Activated T-helper 1 cell treated with anti-CD3 and anti-CD28 coated beads, Interleukin-12 subunit alpha, Interleukin-12 subunit beta, Interleukin-2, Interleukin-4 antibody, amounts not matched to agents 30 ng/mL and 10 ng/mL and 1 ng/mL, durations not matched to agents 14 hours and 24 hours and 36 hours (primary cell): ENCODE data around the gene CD48. TPM values are rescaled to one million over a fixed set of nuclear protein-coding genes. Genes with fewer than 3 reads are reported as not detected.

Source experiments
- DNase-seq: peaks from one replicate; pipeline ENCODE4 v3.0.0; 2021; ENCODE audit warnings: low spot score
- H3K27ac Mint-ChIP-seq: one replicate; pipeline ENCODE4 v1.8.0; 2021; ENCODE audit warnings: mild to moderate bottlenecking, mixed read lengths
- H3K27me3 Mint-ChIP-seq: one replicate; pipeline ENCODE4 v1.8.0; 2022; ENCODE audit warnings: mild to moderate bottlenecking, moderate library complexity, mixed read lengths; ENCODE audit not compliant: insufficient read depth
- H3K36me3 Mint-ChIP-seq: one replicate; pipeline ENCODE4 v1.8.0; 2021; ENCODE audit warnings: low read depth, mixed read lengths
- H3K4me1 Mint-ChIP-seq: one replicate; pipeline ENCODE4 v1.8.0; 2021; ENCODE audit warnings: low read depth, mixed read lengths
- H3K4me3 Mint-ChIP-seq: one replicate; pipeline ENCODE4 v1.8.0; 2021; ENCODE audit warnings: mild to moderate bottlenecking, moderate library complexity, mixed read lengths
- H3K9me3 Mint-ChIP-seq: one replicate; pipeline ENCODE4 v1.8.0; 2021; ENCODE audit warnings: mixed read lengths
- intact Hi-C: fragments of 100-400 bp; cut with micrococcal nuclease; formaldehyde crosslinking; loops from one replicate; pipeline ENCODE4 v1.15.1; 2024
- total RNA-seq: library from RNA; stranded (reverse); gene quantifications from 2 replicates; pipeline ENCODE4 v1.2.3, GENCODE V29; 2022

CD48 gene
- 219 and 222 TPM in 2 replicates for total RNA-seq

- intact Hi-C loops, result loop anchor here (1.0 kb wide), 5 partner anchors 8 to 70 kb away; no protein-coding TSS in a partner anchor
- H3K27me3 Mint-ChIP-seq, result no peaks in the 10 kb centered on the region
- no peak within 1 kb of the TSS for H3K4me3 Mint-ChIP-seq
- H3K9me3 Mint-ChIP-seq, result no peaks in the 10 kb centered on the region
- H3K4me1 Mint-ChIP-seq, result peaks cover 26% of the 10 kb centered on the region
- H3K27ac Mint-ChIP-seq, result no peak within 1 kb of the TSS
- peak; percentile 41 for DNase-seq
- peaks cover 2% of the 10 kb centered on the region for H3K36me3 Mint-ChIP-seq
Measured at GRCh38 chr1:160711602-160712311, at the start of gene CD48. Gene CD48 (minus strand): TSS chr1:160711822. CDS start chr1:160711763, 59 bp downstream.

GRCh38 chr1:160761046-160761445 lies 49.4 kb upstream of the CD48 start:
- no peaks in the 10 kb centered on the region for H3K27me3 Mint-ChIP-seq
- H3K27ac Mint-ChIP-seq, result no peak overlapping the region
- H3K4me3 Mint-ChIP-seq, result no peak overlapping the region
- intact Hi-C loops, result no loop called here
- peaks cover 28% of the 10 kb centered on the region for H3K9me3 Mint-ChIP-seq
- peaks cover 25% of the 10 kb centered on the region for H3K4me1 Mint-ChIP-seq
- DNase-seq, result no peak
- H3K36me3 Mint-ChIP-seq, result peaks cover 9% of the 10 kb centered on the region

- Mint-ChIP-seq H3K27ac (no peak overlapping the region), H3K9me3 (peaks cover 28% of the 10 kb centered on the region), H3K36me3 (peaks cover 9% of the 10 kb centered on the region), H3K4me3 (no peak overlapping the region), H3K27me3 (no peaks in the 10 kb centered on the region), H3K4me1 (peaks cover 32% of the 10 kb centered on the region)
- intact Hi-C loops, result no loop called here
- no peak for DNase-seq
Measured at GRCh38 chr1:160759740-160760139, 48.1 kb upstream of the CD48 start.

- DNase-seq, result no peak
- Mint-ChIP-seq H3K27ac (no peak overlapping the region), H3K4me3 (no peak overlapping the region), H3K4me1 (peaks cover 41% of the 10 kb centered on the region), H3K36me3 (peaks cover 17% of the 10 kb centered on the region), H3K27me3 (no peaks in the 10 kb centered on the region), H3K9me3 (peaks cover 28% of the 10 kb centered on the region)
- intact Hi-C loops, result no loop called here
Measured at GRCh38 chr1:160758521-160758920, 46.9 kb upstream of the CD48 start.

GRCh38 chr1:160756849-160757201 lies 45.2 kb upstream of the CD48 start:
- peak overlapping the region; percentile 75 for H3K27ac Mint-ChIP-seq
- peak overlapping the region; percentile 21 for H3K4me3 Mint-ChIP-seq
- H3K9me3 Mint-ChIP-seq, result peaks cover 26% of the 10 kb centered on the region
- DNase-seq, result no peak
- peaks cover 31% of the 10 kb centered on the region for H3K36me3 Mint-ChIP-seq
- H3K4me1 Mint-ChIP-seq, result peaks cover 58% of the 10 kb centered on the region
- H3K27me3 Mint-ChIP-seq, result no peaks in the 10 kb centered on the region
- intact Hi-C loops, result loop anchor here (1.0 kb wide), 2 partner anchors 10 to 13 kb away; no protein-coding TSS in a partner anchor

GRCh38 chr1:160755911-160756848 lies 44.6 kb upstream of the CD48 start:
- Mint-ChIP-seq H3K27me3 (no peaks in the 10 kb centered on the region), H3K4me1 (peaks cover 65% of the 10 kb centered on the region), H3K27ac (peak overlapping the region; percentile 75), H3K4me3 (peak overlapping the region; percentile 21), H3K36me3 (peaks cover 35% of the 10 kb centered on the region), H3K9me3 (peaks cover 20% of the 10 kb centered on the region)
- intact Hi-C loops, result loop anchor here (1.0 kb wide), 2 partner anchors 11 to 12 kb away; no protein-coding TSS in a partner anchor
- DNase-seq, result no peak

- peak overlapping the region; percentile 75 for H3K27ac Mint-ChIP-seq
- peaks cover 39% of the 10 kb centered on the region for H3K36me3 Mint-ChIP-seq
- peaks cover 13% of the 10 kb centered on the region for H3K9me3 Mint-ChIP-seq
- H3K4me1 Mint-ChIP-seq, result peaks cover 72% of the 10 kb centered on the region
- DNase-seq, result no peak
- intact Hi-C loops, result no loop called here
- H3K4me3 Mint-ChIP-seq, result peak overlapping the region; percentile 12
- H3K27me3 Mint-ChIP-seq, result no peaks in the 10 kb centered on the region
Measured at GRCh38 chr1:160755461-160755860, 43.8 kb upstream of the CD48 start.

- peak overlapping the region; percentile 34 for H3K27ac Mint-ChIP-seq
- intact Hi-C loops, result no loop called here
- H3K36me3 Mint-ChIP-seq, result peaks cover 50% of the 10 kb centered on the region
- no peaks in the 10 kb centered on the region for H3K27me3 Mint-ChIP-seq
- H3K4me3 Mint-ChIP-seq, result no peak overlapping the region
- DNase-seq, result no peak
- H3K4me1 Mint-ChIP-seq, result peaks cover 80% of the 10 kb centered on the region
- H3K9me3 Mint-ChIP-seq, result peaks cover 10% of the 10 kb centered on the region
Measured at GRCh38 chr1:160753594-160753993, 42.0 kb upstream of the CD48 start.

- Mint-ChIP-seq H3K4me3 (no peak overlapping the region), H3K27me3 (no peaks in the 10 kb centered on the region), H3K9me3 (peaks cover 10% of the 10 kb centered on the region), H3K4me1 (peaks cover 85% of the 10 kb centered on the region), H3K27ac (peak overlapping the region; percentile 84), H3K36me3 (peaks cover 55% of the 10 kb centered on the region)
- intact Hi-C loops, result no loop called here
- no peak for DNase-seq
Measured at GRCh38 chr1:160752924-160753323, 41.3 kb upstream of the CD48 start.

- H3K27me3 Mint-ChIP-seq, result no peaks in the 10 kb centered on the region
- no peak for DNase-seq
- H3K9me3 Mint-ChIP-seq, result peaks cover 7% of the 10 kb centered on the region
- intact Hi-C loops, result no loop called here
- no peak overlapping the region for H3K4me3 Mint-ChIP-seq
- peak overlapping the region; percentile 84 for H3K27ac Mint-ChIP-seq
- peaks cover 58% of the 10 kb centered on the region for H3K36me3 Mint-ChIP-seq
- peaks cover 85% of the 10 kb centered on the region for H3K4me1 Mint-ChIP-seq
Measured at GRCh38 chr1:160752406-160752805, 40.8 kb upstream of the CD48 start.

GRCh38 chr1:160750608-160751007 lies 39.0 kb upstream of the CD48 start:
- intact Hi-C loops, result loop anchor here (1.0 to 2.0 kb wide), 2 partner anchors 8 to 16 kb away; no protein-coding TSS in a partner anchor
- no peaks in the 10 kb centered on the region for H3K9me3 Mint-ChIP-seq
- H3K4me1 Mint-ChIP-seq, result peaks cover 84% of the 10 kb centered on the region
- peak overlapping the region; percentile 86 for H3K27ac Mint-ChIP-seq
- H3K4me3 Mint-ChIP-seq, result no peak overlapping the region
- H3K36me3 Mint-ChIP-seq, result peaks cover 50% of the 10 kb centered on the region
- DNase-seq, result no peak
- no peaks in the 10 kb centered on the region for H3K27me3 Mint-ChIP-seq

- no peak for DNase-seq
- H3K36me3 Mint-ChIP-seq, result peaks cover 54% of the 10 kb centered on the region
- peaks cover 93% of the 10 kb centered on the region for H3K4me1 Mint-ChIP-seq
- intact Hi-C loops, result loop anchor here (10.0 kb wide), 1 partner anchor 304 kb away; no protein-coding TSS in a partner anchor
- no peaks in the 10 kb centered on the region for H3K9me3 Mint-ChIP-seq
- no peak overlapping the region for H3K4me3 Mint-ChIP-seq
- no peaks in the 10 kb centered on the region for H3K27me3 Mint-ChIP-seq
- peak overlapping the region; percentile 61 for H3K27ac Mint-ChIP-seq
Measured at GRCh38 chr1:160748878-160749269, 37.3 kb upstream of the CD48 start.
